ENCODE measurements around the gene TUBGCP2.

TUBGCP2 gene

GRCh38 chr10:133308421-133309099, at the start of gene TUBGCP2, which contains the start of gene ZNF511:
Gene TUBGCP2 (minus strand): TSS chr10:133308872. CDS start chr10:133302941, 5,931 bp downstream.
Gene ZNF511 (plus strand): TSS chr10:133308914. CDS start chr10:133308944, 30 bp downstream.
- DNase-seq, result peak; percentile 91

GRCh38 chr10:133357285-133358161, 48.9 kb upstream of the TUBGCP2 start, which contains the start of gene FUOM:
Gene FUOM (minus strand): TSS chr10:133358019. CDS start chr10:133358007, 12 bp downstream.
- peak; percentile 63 for DNase-seq

DNA sequence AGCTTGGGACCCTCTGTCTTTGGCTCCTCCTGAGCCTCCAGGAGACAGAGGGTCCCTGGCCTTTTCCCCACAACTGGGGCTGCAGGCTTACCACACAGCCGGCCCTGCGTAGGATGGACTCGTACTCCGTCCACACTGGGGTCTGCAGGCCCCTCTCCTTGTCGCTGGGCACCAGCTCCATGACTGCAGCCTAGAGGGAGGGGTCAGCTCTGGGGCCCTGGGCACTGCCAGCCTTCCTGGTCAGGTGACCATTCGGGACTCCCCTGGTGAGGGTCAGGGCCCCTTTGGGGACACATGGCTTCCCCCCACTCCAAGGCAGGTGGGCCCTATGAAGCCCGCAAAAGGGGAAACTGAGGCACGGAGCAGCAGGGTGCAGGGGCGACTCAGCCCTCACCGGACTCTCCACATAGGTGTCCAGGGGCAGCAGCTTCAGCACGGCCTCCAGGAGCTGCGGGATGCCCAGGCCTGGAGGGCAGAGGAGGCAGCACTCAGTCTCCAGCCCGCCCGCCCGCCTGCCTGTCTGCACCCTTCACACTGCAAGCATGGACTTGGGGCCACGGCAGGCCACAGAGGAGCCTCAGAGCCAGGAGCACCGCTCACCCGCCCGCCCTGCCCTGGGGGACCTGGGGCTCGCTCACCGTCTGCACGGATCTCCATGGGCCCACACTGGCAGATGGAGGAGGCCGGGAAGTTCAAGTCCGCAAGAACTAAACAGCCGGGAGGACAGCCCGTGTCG, 48.0 kb upstream of the TUBGCP2 start:
- no peak for DNase-seq

- no peak for DNase-seq
These were observed 47.3 kb upstream of the TUBGCP2 start for GRCh38 chr10:133355991-133356390.

- no peak for DNase-seq
These were observed 46.6 kb upstream of the TUBGCP2 start for GRCh38 chr10:133355266-133355665.

GRCh38 chr10:133354672-133355240, 46.1 kb upstream of the TUBGCP2 start:
- no peak for DNase-seq

GRCh38 chr10:133353988-133354605, 45.4 kb upstream of the TUBGCP2 start:
- no peak for DNase-seq

GRCh38 chr10:133353202-133353959, 44.7 kb upstream of the TUBGCP2 start:
- no peak for DNase-seq

DNA sequence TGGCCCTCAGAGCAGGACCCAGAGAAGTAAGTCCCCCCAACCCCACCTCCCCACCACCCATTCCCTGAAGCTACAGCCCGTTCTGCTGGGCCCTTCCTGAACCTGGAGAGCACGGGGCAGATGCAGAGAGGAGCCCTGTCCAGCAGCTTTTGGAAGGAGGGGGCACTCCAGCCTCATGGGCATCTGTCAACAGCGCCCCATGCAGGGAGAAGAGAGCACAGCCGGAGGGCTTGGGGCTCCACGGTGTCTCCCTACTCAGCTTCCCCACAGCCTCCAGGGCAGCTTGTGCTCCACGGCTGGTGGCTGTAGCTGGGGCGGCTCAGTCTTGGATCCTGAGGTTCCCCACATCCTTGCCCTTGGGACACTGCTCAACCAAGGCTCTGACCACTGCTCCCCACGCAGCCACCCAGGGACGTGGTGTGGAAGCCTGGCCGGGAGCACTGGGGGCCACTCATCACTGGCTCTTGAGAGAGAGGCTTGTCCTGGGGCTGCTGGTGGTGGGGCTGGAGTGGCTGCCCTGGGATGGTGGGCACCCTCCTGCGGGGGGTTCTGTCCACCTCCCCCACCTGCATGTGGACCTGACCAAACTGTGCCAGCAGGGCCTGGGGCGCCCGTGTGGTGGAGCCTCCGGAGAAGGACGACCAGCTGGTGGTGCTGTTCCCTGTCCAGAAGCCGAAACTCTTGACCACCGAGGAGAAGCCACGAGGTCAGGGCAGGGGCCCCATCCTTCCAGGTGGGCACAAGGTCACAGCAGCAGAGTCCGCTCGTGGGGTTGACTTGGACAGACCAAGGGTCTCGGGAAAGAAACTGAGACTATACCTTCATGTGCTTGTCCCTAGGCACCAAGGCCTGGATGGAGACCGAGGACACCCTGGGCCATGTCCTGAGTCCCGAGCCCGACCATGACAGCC, 43.0 kb upstream of the TUBGCP2 start:
- no peak for DNase-seq

- DNase-seq, result no peak
These were observed 42.3 kb upstream of the TUBGCP2 start for GRCh38 chr10:133350950-133351329.

DNA sequence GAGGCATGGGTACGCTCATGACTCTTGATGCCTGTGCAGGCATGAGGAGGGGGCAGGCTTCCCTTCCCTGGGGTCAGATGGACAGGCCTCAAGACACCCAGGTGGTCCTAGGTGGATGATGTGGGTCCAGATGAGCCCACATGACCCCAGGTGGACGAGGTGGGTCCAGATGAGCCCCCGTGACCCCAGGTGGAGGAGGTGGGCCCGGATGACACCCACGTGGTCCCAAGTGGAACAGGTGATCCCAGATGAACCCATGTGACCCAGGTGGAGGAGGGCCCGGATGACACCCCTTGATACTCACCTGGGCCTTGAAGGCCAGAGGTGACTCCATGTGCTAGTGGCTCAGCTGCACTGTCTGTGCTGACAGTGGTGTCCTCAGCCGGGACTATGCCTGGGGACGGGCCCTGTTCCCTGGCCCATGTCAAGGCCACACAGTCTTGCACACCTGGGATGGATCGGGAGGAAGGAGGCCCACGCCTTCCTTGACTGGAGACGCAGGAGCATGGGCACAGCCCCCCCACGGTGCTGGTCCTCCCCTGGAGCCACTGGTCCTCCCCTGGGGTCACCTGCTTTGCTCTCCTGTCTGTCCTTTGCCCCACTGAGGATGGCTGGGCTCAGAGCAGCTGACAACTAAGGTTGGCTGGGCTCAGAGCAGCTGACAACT, 41.7 kb upstream of the TUBGCP2 start:
- no peak for DNase-seq

GRCh38 chr10:133349577-133350011, 40.9 kb upstream of the TUBGCP2 start:
- DNase-seq, result no peak

GRCh38 chr10:133349160-133349568, 40.5 kb upstream of the TUBGCP2 start:
- no peak for DNase-seq

- no peak for DNase-seq
These were observed 39.2 kb upstream of the TUBGCP2 start for GRCh38 chr10:133347710-133348517.

GRCh38 chr10:133346413-133346812, 37.7 kb upstream of the TUBGCP2 start:
- no peak for DNase-seq

- DNase-seq, result no peak
These were observed 35.6 kb upstream of the TUBGCP2 start for GRCh38 chr10:133344236-133344635.

- DNase-seq, result no peak
These were observed 34.9 kb upstream of the TUBGCP2 start for GRCh38 chr10:133343558-133343957.

DNA sequence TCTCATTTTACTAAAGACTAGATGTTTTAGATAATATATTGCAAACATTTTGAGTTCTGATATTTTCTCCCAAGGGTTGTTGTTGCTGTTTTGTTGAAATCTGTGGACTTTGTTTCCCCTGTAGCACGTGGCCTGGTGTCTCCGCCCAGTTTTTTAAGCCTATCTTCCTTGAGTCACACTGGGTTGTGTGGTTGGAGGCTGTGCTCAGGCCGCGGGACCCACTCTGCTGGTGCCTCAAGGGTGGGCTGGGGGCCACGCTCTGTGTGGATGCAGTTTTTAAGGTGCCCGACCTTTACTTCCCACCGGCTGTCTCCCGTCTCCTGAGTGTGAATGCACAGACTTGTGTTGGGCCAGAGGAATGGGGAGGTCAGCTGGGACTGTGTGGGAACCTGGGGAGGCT, 34.3 kb upstream of the TUBGCP2 start:
- no peak for DNase-seq

GRCh38 chr10:133341983-133342382, 33.3 kb upstream of the TUBGCP2 start:
- DNase-seq, result no peak

Data from activated CD8-positive, alpha-beta memory T cell treated with anti-CD3 and anti-CD28 coated beads, Interleukin-2, amount 50 U/mL, for 4 hours (primary cell).